Right lobe of liver (tissue), 4 donors: ENCODE measurements around the gene RGS10.

Experiments
- POLR2A ChIP-seq: fragments of 450-650 bp; IDR thresholded peaks from one replicate; pipeline ENCODE4 v1.6.1; 2017; ENCODE audit warnings: antibody characterized with exemption, mild to moderate bottlenecking
- TF ChIP-seq, protein P1 (sequence below), 4 donors: fragments of 200-600 bp in 3 of 4; fragments of 450-650 bp in 1 of 4; IDR thresholded peaks; one replicate each; pipeline versions ENCODE4 v1.5.1 to v1.8.0; 2016 to 2022; ENCODE audit warnings: antibody characterized with exemption in 4 of 4, mild to moderate bottlenecking in 2 of 4
- donor health status: DM: no; HTN: no; CAD: no.
- donor health status: DM: no; HTN: no; CAD: no.
- donor health status: DM: no; HTN: yes; CAD: no.

DNA sequence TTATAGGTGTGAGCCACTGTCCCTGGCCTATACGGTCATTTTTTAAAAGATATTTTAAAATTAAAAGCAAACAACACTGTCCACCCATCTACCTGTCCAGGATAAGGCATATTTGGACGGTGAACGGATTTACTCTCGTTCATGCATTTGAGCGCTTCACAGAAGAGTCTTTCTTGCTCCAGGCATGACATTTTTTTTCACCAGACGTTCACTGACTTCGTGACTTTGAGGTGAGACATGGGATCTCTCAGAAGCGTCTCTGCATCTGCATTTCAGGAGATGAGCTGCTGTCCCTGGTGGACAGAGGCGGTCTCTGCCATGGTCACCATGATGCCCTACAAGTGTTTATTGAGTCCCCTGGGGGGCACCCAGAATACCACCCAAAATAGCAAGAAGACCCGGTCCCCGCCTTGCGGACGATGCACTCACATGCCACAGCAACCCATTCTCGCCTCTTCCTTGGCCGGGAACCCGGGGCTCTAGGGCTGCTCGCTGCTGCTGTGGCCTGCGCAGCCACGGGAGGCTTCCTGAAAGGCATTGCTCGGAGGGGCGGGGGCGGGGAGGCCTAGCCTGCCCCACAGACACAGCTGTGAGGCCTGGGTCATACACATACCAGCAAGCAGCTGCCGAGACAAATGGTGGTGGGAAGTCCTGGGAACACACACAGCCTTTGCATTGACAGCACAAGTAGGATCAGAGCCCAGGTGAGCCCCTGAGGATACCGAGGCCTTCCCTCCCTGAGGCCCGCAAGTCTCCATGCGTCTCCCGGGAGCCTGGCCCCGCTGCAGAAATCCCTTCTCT lies 84.4 kb downstream of the RGS10 start:
- TF ChIP-seq, protein P1, sequence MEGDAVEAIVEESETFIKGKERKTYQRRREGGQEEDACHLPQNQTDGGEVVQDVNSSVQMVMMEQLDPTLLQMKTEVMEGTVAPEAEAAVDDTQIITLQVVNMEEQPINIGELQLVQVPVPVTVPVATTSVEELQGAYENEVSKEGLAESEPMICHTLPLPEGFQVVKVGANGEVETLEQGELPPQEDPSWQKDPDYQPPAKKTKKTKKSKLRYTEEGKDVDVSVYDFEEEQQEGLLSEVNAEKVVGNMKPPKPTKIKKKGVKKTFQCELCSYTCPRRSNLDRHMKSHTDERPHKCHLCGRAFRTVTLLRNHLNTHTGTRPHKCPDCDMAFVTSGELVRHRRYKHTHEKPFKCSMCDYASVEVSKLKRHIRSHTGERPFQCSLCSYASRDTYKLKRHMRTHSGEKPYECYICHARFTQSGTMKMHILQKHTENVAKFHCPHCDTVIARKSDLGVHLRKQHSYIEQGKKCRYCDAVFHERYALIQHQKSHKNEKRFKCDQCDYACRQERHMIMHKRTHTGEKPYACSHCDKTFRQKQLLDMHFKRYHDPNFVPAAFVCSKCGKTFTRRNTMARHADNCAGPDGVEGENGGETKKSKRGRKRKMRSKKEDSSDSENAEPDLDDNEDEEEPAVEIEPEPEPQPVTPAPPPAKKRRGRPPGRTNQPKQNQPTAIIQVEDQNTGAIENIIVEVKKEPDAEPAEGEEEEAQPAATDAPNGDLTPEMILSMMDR (IDR thresholded peaks at IDR 0.05), result no peak
- TF ChIP-seq POLR2A, result no peak
